ENCODE measurements around the gene CDK5R2.

CDK5R2 gene

GRCh38 chr2:218961651-218962570, 2.4 kb downstream of the CDK5R2 start:
- FAIRE-seq, result no peak
- DNase-seq (ENCODE audit: insufficient read length, low spot score), result no peak

DNA sequence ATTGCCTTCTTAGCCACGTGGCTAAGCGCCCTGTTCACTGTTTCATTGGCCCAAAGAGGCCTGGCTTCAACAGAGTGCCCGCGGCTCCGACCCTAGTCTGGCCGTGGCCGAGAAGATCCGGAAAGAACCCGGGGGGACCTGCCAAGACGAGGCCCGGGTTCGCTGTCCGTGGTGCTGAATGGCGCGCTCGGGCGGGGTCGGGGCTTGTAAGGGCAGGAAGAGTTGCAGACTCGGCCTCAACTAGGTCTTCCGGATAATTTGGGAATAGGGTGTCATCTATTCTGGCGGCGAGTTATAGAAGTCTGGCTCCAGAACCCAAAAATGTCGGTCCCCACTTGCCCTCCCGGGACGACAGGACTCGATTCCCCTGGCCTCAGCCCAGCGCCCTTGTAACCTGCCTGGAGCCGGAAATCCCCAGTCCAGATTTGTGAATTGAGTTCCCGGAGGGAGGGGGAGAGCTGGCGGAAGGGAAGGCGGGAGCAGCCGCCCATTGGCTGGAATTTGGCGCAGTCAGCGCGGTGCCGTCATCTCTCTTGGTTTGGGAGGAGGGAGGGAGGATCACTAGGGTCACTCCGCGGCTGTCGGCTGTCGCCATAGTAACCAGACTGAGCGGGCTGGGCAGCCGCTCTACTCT, 3.5 kb downstream of the CDK5R2 start:
- no peak for DNase-seq (ENCODE audit: insufficient read length, low spot score)
- no peak for FAIRE-seq

- DNase-seq (ENCODE audit: insufficient read length, low spot score) (no peak), FAIRE-seq (no peak)
These were observed 4.1 kb downstream of the CDK5R2 start for GRCh38 chr2:218963601-218964000.

GRCh38 chr2:218964041-218964771, 4.7 kb downstream of the CDK5R2 start:
- FAIRE-seq, result no peak

GRCh38 chr2:218970894-218971293, 11.4 kb downstream of the CDK5R2 start:
- no peak for DNase-seq (ENCODE audit: insufficient read length, low spot score)
- no peak for FAIRE-seq

More at GRCh38 chr2:218964041-218964771, 4.7 kb downstream of the CDK5R2 start:
- no peak for DNase-seq (ENCODE audit: insufficient read length, low spot score)

DNA sequence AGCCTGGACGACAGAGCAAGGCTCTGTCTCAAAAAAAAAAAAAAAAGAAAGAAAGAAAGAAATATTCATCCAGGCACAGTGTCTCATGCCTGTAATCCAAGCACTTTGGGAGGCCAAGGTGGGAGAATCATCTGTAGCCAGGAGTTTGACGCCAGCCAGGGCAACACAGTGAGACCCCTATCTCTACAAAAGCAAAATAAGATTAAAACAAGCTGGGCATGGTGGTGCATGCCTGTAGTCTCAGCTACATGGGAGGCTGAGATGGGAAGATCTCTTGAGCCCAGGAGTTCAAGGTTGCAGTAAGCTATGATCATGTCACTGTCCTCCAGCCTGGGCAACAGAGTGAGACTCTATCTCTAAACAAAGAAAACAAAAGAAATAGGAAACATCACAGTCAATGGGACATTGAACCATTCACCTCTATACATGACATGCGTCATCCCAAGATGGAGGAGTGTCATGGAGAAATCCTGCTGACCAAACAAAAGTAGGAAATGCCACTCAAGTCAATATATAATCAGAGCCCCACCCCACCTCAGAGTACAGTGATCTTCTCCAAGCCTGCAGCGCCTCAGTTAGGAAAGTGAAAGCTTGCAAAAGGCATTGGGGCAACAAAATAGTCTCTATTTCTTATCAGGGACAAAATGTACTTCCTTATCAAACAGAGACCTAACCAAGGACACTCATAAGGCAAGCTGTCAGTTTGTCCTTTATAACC, 15.8 kb downstream of the CDK5R2 start:
- DNase-seq (ENCODE audit: insufficient read length, low spot score), result no peak
- no peak for FAIRE-seq

GRCh38 chr2:218979846-218980734, 20.6 kb downstream of the CDK5R2 start:
- FAIRE-seq, result peak; percentile 44
- DNase-seq (ENCODE audit: insufficient read length, low spot score), result peak; percentile 90

GRCh38 chr2:218980735-218981389, 21.4 kb downstream of the CDK5R2 start:
- no peak for FAIRE-seq
- no peak for DNase-seq (ENCODE audit: insufficient read length, low spot score)

DNA sequence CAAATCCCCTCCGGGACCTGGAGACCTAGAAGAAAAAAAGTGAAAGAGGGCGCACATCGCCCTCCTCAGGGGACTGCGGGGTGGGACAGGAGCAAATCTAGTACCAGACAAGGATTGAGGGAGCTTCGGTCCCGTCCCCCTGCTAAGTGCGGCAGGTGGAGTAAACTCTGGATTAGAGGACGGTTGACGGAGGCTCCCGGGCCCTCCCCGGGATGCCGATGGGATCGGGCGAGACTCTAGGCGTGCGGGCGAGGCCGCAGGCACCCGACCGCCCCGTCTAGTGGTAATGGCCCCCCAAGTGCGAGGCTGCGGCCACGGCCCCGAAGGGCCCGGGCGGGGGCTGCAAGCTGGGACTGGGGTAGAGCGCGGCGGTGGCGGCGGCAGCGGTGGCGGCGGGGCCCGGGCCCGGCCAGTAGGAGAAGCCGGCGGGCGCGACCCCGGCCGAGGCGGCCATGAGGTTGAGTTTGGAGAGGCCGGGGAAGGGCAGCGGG, 22.0 kb downstream of the CDK5R2 start:
- FAIRE-seq (no peak), DNase-seq (ENCODE audit: insufficient read length, low spot score) (no peak)

GRCh38 chr2:218981881-218982585, 22.6 kb downstream of the CDK5R2 start:
- DNase-seq (ENCODE audit: insufficient read length, low spot score) (no peak), FAIRE-seq (no peak)

- FAIRE-seq (no peak), DNase-seq (ENCODE audit: insufficient read length, low spot score) (no peak)
These were observed 23.3 kb downstream of the CDK5R2 start for GRCh38 chr2:218982586-218983262.

DNA sequence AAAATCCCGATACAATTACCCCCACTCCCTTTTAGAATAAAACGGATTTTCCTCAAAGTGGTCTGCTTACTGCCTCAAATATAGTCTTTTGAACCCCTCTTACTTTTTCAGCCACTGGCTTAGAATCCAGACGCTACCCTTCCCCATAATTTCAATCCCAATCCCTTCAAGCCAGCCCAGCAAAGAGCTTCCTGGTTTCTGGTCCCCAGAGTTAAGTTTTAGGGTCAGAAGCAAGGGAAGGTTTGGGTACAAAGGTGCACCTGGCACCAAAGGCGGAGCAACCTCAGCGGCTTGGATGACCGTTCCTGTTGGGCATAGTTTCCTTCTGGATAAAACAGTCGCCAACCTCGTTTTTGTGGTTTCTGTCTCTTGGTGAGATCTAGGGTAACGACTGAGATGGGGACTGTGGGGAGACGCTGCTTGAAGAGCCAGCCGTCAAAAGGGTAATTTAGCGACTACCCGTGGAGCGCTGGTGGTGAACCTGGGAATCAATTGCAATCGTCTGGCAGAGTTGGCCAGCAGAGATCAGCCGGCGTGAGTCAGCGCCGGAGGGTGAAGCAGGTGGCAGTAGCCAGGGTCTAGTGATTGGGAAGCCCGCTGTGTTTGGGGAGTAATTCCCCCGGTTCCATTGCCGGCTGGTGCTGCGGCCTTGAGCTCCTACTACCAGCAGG, 23.9 kb downstream of the CDK5R2 start:
- DNase-seq (ENCODE audit: insufficient read length, low spot score), result no peak
- no peak for FAIRE-seq

DNA sequence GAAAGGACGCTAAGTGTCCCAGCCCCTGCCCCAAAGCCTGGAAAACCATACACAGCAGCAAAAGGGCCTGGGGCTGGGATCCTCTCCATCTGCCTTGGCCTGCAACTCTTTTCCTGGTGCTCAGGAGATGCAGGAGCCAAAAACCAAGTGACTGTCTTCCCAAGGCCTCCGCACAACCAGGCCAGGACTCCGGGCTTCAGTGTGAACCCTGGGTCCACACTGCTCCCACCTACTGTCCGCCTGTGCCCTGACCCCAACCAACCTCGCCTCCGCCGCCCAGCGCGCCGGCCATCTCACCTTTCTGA, 24.4 kb downstream of the CDK5R2 start:
- FAIRE-seq (no peak), DNase-seq (ENCODE audit: insufficient read length, low spot score) (no peak)

DNA sequence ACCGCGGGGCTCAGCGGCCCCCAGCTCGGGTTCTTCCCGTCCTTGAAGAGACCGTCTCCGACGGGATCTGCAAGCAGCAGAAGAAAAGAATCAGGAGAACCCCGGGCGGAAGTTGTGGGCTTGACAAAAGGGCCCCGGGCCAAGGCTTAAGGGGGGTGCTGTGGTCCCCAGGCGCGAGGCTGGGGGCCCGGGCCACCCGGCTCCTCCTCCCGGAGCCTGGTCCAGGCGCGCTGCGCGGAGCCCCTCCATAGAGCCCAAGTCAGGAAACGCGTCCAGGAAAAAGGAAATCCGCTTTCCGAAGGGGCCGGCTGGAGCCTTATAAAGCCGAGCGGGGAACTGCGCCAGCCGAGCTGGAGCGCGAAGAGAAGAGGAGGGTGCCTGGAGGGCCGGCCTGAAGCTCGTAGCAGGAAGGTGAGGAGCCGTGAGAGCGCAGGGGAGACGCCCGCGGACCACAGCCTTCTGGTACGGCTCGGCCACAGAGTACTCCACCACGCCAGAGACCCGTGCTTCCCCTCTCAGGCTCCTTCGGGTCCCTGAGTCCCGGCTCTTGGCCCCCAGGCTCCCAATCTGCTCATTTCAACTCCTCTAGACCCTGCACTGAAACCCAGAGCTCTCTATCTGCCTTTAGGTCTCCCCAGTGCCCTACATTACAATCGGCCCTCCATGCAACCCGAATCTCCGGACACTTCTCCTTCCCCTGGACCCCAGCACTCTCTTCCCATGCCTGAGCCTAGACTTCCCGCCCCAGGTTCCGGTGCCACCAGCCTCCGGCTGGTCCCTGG, 25.0 kb downstream of the CDK5R2 start:
- no peak for DNase-seq (ENCODE audit: insufficient read length, low spot score)

DNA sequence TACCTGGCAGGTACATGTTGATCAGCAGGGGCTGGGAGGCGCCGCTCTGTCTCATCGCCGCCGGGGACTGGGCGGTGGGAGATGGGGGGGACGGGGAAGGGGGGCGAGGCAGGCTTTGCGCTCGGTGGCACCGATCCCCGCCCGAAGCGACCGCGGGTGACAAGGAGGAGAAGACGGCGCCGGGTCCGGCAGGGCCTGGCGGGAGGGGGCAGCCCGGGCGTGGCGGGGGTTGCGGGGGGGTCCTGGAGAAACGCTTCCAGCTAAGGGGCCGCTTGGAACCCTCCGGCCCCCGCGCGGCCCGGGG, 25.5 kb downstream of the CDK5R2 start, which contains the start of gene FEV:
FEV (minus strand) TSS at position 164 of the 304 bp plus-strand sequence; CDS start at position 55, 109 bp downstream.
- FAIRE-seq (no peak), DNase-seq (ENCODE audit: insufficient read length, low spot score) (no peak)

More for the DNA sequence above, 25.0 kb downstream of the CDK5R2 start:
- FAIRE-seq, result no peak

DNA sequence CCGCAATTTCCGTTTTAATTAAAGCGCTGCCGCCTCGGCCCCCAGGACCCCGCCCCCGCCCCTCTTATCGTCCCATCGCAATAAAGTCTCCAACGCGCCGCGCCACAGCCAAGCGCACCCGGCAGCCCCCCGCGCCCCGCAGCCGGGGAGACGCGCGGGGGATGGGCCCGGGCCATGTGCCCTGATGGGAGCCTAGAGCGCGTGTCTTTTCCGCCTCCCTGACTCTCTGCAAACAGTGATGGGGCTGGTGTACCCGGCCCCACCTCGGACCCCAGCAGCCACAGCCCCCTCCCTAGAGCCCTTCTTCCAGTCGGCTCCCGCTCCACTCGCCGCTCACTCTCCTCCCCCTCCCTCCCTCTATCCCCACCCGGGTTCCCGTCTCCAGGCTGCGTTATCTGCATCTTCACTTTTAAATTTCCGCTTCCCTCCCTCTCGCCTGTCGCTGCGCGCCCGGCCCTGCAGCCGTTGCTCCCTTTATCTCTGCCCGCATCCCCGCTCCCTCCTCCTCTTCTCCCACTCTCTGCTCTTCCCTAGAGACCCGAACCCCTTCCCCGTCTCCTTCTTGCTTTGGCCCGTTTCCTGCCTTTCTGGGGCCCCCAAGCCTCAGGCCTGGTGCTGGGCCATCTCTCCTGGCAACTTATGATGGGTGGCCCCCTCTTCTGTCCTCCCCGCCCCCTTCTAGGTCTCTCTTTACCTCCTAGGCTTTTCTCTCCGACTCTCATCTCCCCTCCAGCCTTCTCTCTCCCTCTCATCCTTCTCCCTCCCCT, 26.0 kb downstream of the CDK5R2 start:
- DNase-seq (ENCODE audit: insufficient read length, low spot score) (no peak), FAIRE-seq (no peak)

Data from GM19239 (cell line).